ENCODE results near the gene TRPM1. TPM values are rescaled to one million over a fixed set of nuclear protein-coding genes. Genes with fewer than 3 reads are reported as not detected.
A peak's percentile ranks its signal among the peaks of the same experiment; 100 is the strongest.
"Not testable (repeated sequence)": the region's sequence is repeated elsewhere in the genome, so short reads cannot be mapped to it uniquely, and the experiment has no call there.

The TRPM1 gene
- total RNA-seq, 2 experiments from 2014 or later, result 0.06 TPM; not detected in 1

GRCh38 chr15:31104003-31104402 is 2.5 kb upstream of the TRPM1 start:
- H3K4me3 Mint-ChIP-seq, result no peak overlapping the region
- CTCF ChIA-PET, result no interaction called here

GRCh38 chr15:31102374-31103342 is 1.1 kb upstream of the TRPM1 start:
- ATAC-seq (no peak), DNase-seq (no peak)
- CTCF ChIA-PET, result interaction anchor here (0.6 to 1.6 kb wide), 2 partner anchors 26 to 1706 kb away, joined by 3 to 5 read pairs; no protein-coding TSS in a partner anchor
- H3K4me1 Mint-ChIP-seq, result no peaks in the 10 kb centered on the region
- H3K4me3 Mint-ChIP-seq, result no peak overlapping the region
- H3K27ac Mint-ChIP-seq, result no peak overlapping the region
- no peaks in the 10 kb centered on the region for H3K36me3 Mint-ChIP-seq
- H3K9me3 Mint-ChIP-seq (ENCODE audit: low read depth), result no peaks in the 10 kb centered on the region
- H3K27me3 Mint-ChIP-seq, result peaks cover 27% of the 10 kb centered on the region

More at GRCh38 chr15:31104003-31104402, 2.5 kb upstream of the TRPM1 start:
- Mint-ChIP-seq H3K9me3 (ENCODE audit: low read depth) (no peaks in the 10 kb centered on the region), H3K36me3 (no peaks in the 10 kb centered on the region), H3K4me1 (no peaks in the 10 kb centered on the region), H3K27ac (no peak overlapping the region), H3K27me3 (peaks cover 24% of the 10 kb centered on the region)
- ATAC-seq, result no peak
- no peak for DNase-seq

GRCh38 chr15:31102039-31102321 is 455 bp upstream of the TRPM1 start:
- H3K4me1 Mint-ChIP-seq, result no peaks in the 10 kb centered on the region
- DNase-seq (no peak), ATAC-seq (no peak)
- no peaks in the 10 kb centered on the region for H3K9me3 Mint-ChIP-seq (ENCODE audit: low read depth)
- CTCF ChIA-PET, result interaction anchor here (1.6 kb wide), 1 partner anchor 27 kb away, joined by 5 read pairs; no protein-coding TSS in a partner anchor
- no peak overlapping the region for H3K4me3 Mint-ChIP-seq
- H3K27ac Mint-ChIP-seq, result no peak overlapping the region
- H3K36me3 Mint-ChIP-seq, result no peaks in the 10 kb centered on the region
- peaks cover 22% of the 10 kb centered on the region for H3K27me3 Mint-ChIP-seq

- Mint-ChIP-seq H3K27ac (no peak overlapping the region), H3K9me3 (ENCODE audit: low read depth) (no peaks in the 10 kb centered on the region), H3K4me1 (no peaks in the 10 kb centered on the region), H3K27me3 (peaks cover 20% of the 10 kb centered on the region), H3K36me3 (no peaks in the 10 kb centered on the region), H3K4me3 (no peak overlapping the region)
- no peak for DNase-seq
- no peak for ATAC-seq
- CTCF ChIA-PET, result no interaction called here
Measured at GRCh38 chr15:31100738-31101137, 787 bp downstream of the TRPM1 start.

GRCh38 chr15:31098953-31099740 is 2.4 kb downstream of the TRPM1 start:
- CTCF ChIA-PET, result no interaction called here
- no peak overlapping the region for H3K27ac Mint-ChIP-seq
- peaks cover 16% of the 10 kb centered on the region for H3K27me3 Mint-ChIP-seq
- ATAC-seq (no peak), DNase-seq (no peak)
- no peak overlapping the region for H3K4me3 Mint-ChIP-seq
- H3K4me1 Mint-ChIP-seq, result no peaks in the 10 kb centered on the region
- no peaks in the 10 kb centered on the region for H3K9me3 Mint-ChIP-seq (ENCODE audit: low read depth)
- H3K36me3 Mint-ChIP-seq, result no peaks in the 10 kb centered on the region

GRCh38 chr15:31098491-31098917 is 3.0 kb downstream of the TRPM1 start:
- Mint-ChIP-seq H3K27me3 (peaks cover 18% of the 10 kb centered on the region), H3K4me3 (no peak overlapping the region), H3K9me3 (ENCODE audit: low read depth) (no peaks in the 10 kb centered on the region), H3K27ac (no peak overlapping the region), H3K36me3 (no peaks in the 10 kb centered on the region), H3K4me1 (no peaks in the 10 kb centered on the region)
- ATAC-seq (no peak), DNase-seq (no peak)
- CTCF ChIA-PET, result interaction anchor here (1.5 kb wide), 1 partner anchor 31 kb away, joined by 3 read pairs; no protein-coding TSS in a partner anchor

GRCh38 chr15:31096563-31096962 is 5.0 kb downstream of the TRPM1 start:
- CTCF ChIA-PET, result no interaction called here
- no peaks in the 10 kb centered on the region for H3K4me1 Mint-ChIP-seq
- no peaks in the 10 kb centered on the region for H3K36me3 Mint-ChIP-seq
- H3K9me3 Mint-ChIP-seq (ENCODE audit: low read depth), result no peaks in the 10 kb centered on the region
- no peak overlapping the region for H3K4me3 Mint-ChIP-seq
- no peak overlapping the region for H3K27ac Mint-ChIP-seq
- ATAC-seq, result no peak
- peaks cover 19% of the 10 kb centered on the region for H3K27me3 Mint-ChIP-seq
- no peak for DNase-seq

GRCh38 chr15:31091481-31091880 is 10.0 kb downstream of the TRPM1 start:
- H3K27me3 Mint-ChIP-seq, result peaks cover 11% of the 10 kb centered on the region
- ATAC-seq (no peak), DNase-seq (no peak)
- CTCF ChIA-PET, result no interaction called here
- H3K27ac Mint-ChIP-seq, result peak overlapping the region; percentile 4
- H3K4me1 Mint-ChIP-seq, result no peaks in the 10 kb centered on the region
- no peaks in the 10 kb centered on the region for H3K9me3 Mint-ChIP-seq (ENCODE audit: low read depth)
- no peaks in the 10 kb centered on the region for H3K36me3 Mint-ChIP-seq
- no peak overlapping the region for H3K4me3 Mint-ChIP-seq

- Mint-ChIP-seq H3K4me1 (no peaks in the 10 kb centered on the region), H3K36me3 (no peaks in the 10 kb centered on the region), H3K27me3 (peaks cover 11% of the 10 kb centered on the region), H3K9me3 (ENCODE audit: low read depth) (no peaks in the 10 kb centered on the region), H3K27ac (no peak overlapping the region), H3K4me3 (no peak overlapping the region)
- no peak for ATAC-seq
- no peak for DNase-seq
- CTCF ChIA-PET, result no interaction called here
Measured at GRCh38 chr15:31090766-31091165, 10.8 kb downstream of the TRPM1 start.

- no peaks in the 10 kb centered on the region for H3K36me3 Mint-ChIP-seq
- no peak overlapping the region for H3K27ac Mint-ChIP-seq
- peaks cover 11% of the 10 kb centered on the region for H3K27me3 Mint-ChIP-seq
- H3K9me3 Mint-ChIP-seq (ENCODE audit: low read depth), result no peaks in the 10 kb centered on the region
- H3K4me1 Mint-ChIP-seq, result no peaks in the 10 kb centered on the region
- no peak for DNase-seq
- H3K4me3 Mint-ChIP-seq, result no peak overlapping the region
- CTCF ChIA-PET, result no interaction called here
- no peak for ATAC-seq
Measured at GRCh38 chr15:31089368-31090047, 12.0 kb downstream of the TRPM1 start.

GRCh38 chr15:31088672-31089367 is 12.7 kb downstream of the TRPM1 start:
- CTCF ChIA-PET, result no interaction called here
- H3K27ac Mint-ChIP-seq, result no peak overlapping the region
- no peak overlapping the region for H3K4me3 Mint-ChIP-seq
- no peaks in the 10 kb centered on the region for H3K36me3 Mint-ChIP-seq
- H3K4me1 Mint-ChIP-seq, result no peaks in the 10 kb centered on the region
- peaks cover 13% of the 10 kb centered on the region for H3K27me3 Mint-ChIP-seq
- no peaks in the 10 kb centered on the region for H3K9me3 Mint-ChIP-seq (ENCODE audit: low read depth)
- no peak for DNase-seq
- no peak for ATAC-seq

- ATAC-seq; H3K27ac Mint-ChIP-seq; H3K4me3 Mint-ChIP-seq; CTCF ChIA-PET; H3K36me3 Mint-ChIP-seq; H3K4me1 Mint-ChIP-seq; H3K9me3 Mint-ChIP-seq (ENCODE audit: low read depth): not testable (repeated sequence)
- peak; percentile 15 for DNase-seq
- H3K27me3 Mint-ChIP-seq, result peaks cover 12% of the 10 kb centered on the region
Measured at GRCh38 chr15:31088041-31088440, 13.5 kb downstream of the TRPM1 start.

GRCh38 chr15:31086344-31086743 is 15.2 kb downstream of the TRPM1 start:
- H3K9me3 Mint-ChIP-seq (ENCODE audit: low read depth), result no peaks in the 10 kb centered on the region
- H3K4me1 Mint-ChIP-seq, result no peaks in the 10 kb centered on the region
- DNase-seq, result no peak
- peaks cover 26% of the 10 kb centered on the region for H3K27me3 Mint-ChIP-seq
- no peaks in the 10 kb centered on the region for H3K36me3 Mint-ChIP-seq
- CTCF ChIA-PET, result no interaction called here
- no peak overlapping the region for H3K27ac Mint-ChIP-seq
- no peak for ATAC-seq
- H3K4me3 Mint-ChIP-seq, result no peak overlapping the region
